GM19438 (cell line): ENCODE results near the gene GSTK1.
"Not testable (repeated sequence)": the region's sequence is repeated elsewhere in the genome, so short reads cannot be mapped to it uniquely, and the experiment has no call there.

Experiments used
- ATAC-seq: cut with Tn5 transposase; IDR thresholded peaks from one replicate; pipeline ENCODE4 v1.9.1; 2021; ENCODE audit warnings: low read depth; ENCODE audit not compliant: unreplicated experiment

GSTK1 gene

GRCh38 chr7:143265017-143265693 is 1.9 kb downstream of the GSTK1 start:
- no peak for ATAC-seq

GRCh38 chr7:143269251-143269650 is 6.0 kb downstream of the GSTK1 start:
- ATAC-seq: no peak

- ATAC-seq: no peak
Measured at GRCh38 chr7:143271240-143271639, 8.0 kb downstream of the GSTK1 start.

- ATAC-seq: no peak
Measured at GRCh38 chr7:143272871-143273270, 9.6 kb downstream of the GSTK1 start.

GRCh38 chr7:143279186-143280098 is 16.2 kb downstream of the GSTK1 start:
- no peak for ATAC-seq

GRCh38 chr7:143280160-143280559 is 16.9 kb downstream of the GSTK1 start:
- ATAC-seq: no peak

GRCh38 chr7:143280566-143280965 is 17.3 kb downstream of the GSTK1 start:
- no peak for ATAC-seq

- ATAC-seq: no peak
Measured at GRCh38 chr7:143281529-143281928, 18.3 kb downstream of the GSTK1 start.

GRCh38 chr7:143282124-143282523 is 18.9 kb downstream of the GSTK1 start:
- ATAC-seq: no peak

- no peak for ATAC-seq
Measured at GRCh38 chr7:143283381-143283780, 20.1 kb downstream of the GSTK1 start.

GRCh38 chr7:143284591-143285469 is 21.6 kb downstream of the GSTK1 start, which contains the start of gene TMEM139:
Gene TMEM139 (plus strand): TSS chr7:143284958. CDS start chr7:143285958, 1,000 bp downstream.
- ATAC-seq: no peak

GRCh38 chr7:143285470-143285778 is 22.2 kb downstream of the GSTK1 start:
- ATAC-seq: no peak

GRCh38 chr7:143285806-143286521 is 22.7 kb downstream of the GSTK1 start:
- no peak for ATAC-seq

GRCh38 chr7:143286522-143286890 is 23.3 kb downstream of the GSTK1 start:
- no peak for ATAC-seq

GRCh38 chr7:143287339-143287934 is 24.2 kb downstream of the GSTK1 start:
- ATAC-seq: no peak

GRCh38 chr7:143287935-143288826 is 24.9 kb downstream of the GSTK1 start, which contains the start of gene CASP2:
Gene CASP2 (plus strand): TSS chr7:143288351. CDS start chr7:143288456, 105 bp downstream.
- ATAC-seq: peak; percentile 87

GRCh38 chr7:143288836-143289235 is 25.6 kb downstream of the GSTK1 start:
- no peak for ATAC-seq

- no peak for ATAC-seq
Measured at GRCh38 chr7:143289421-143289820, 26.2 kb downstream of the GSTK1 start.

- not testable (repeated sequence) for ATAC-seq
Measured at GRCh38 chr7:143289888-143290287, 26.6 kb downstream of the GSTK1 start.
